IMR-90 (cell line): ENCODE data around the gene CASQ1. TPM values are rescaled to one million over a fixed set of nuclear protein-coding genes. Genes with fewer than 3 reads are reported as not detected.

Experiments used
- ATAC-seq: fragments of 200-7000 bp; cut with Tn5 transposase; 2 replicates; pipeline ENCODE4 v1.9.1; 2020; ENCODE audit warnings: low read depth, mild to moderate bottlenecking, moderate library complexity
- BruUV-seq: library from RNA; stranded (reverse); fragments of 400-500 nt; replicated peaks from 2 replicates; lab custom pipeline; 2021; lab: Mats Ljungman, UMichigan
- CTCF ChIA-PET: fragments of 300-600 bp; formaldehyde crosslinking; extraction: SDS; loops from one replicate; lab custom pipeline; 2021; ENCODE audit warnings: antibody characterized with exemption; lab: Yijun Ruan, JAX
- POLR2A ChIA-PET: fragments of 300-600 bp; sonication (Branson Sonifier 250); formaldehyde crosslinking; loops from one replicate; lab custom pipeline; 2022; ENCODE audit warnings: antibody characterized with exemption; ENCODE audit not compliant: unreplicated experiment; lab: Charles Lee
- DNase-seq: peaks from one replicate; pipeline ENCODE4 v3.0.0; 2013
- H2AFZ ChIP-seq: replicated peaks from 2 replicates; pipeline ENCODE3; 2013; ENCODE audit warnings: low read length, mild to moderate bottlenecking; ENCODE audit not compliant: poor library complexity
- H2AK5ac ChIP-seq: 2 replicates; pipeline ENCODE4 v1.6.1; 2013; ENCODE audit warnings: low read depth, low read length, inconsistent platforms
- H2AK9ac ChIP-seq: replicated peaks from 2 replicates; pipeline ENCODE3; 2013; ENCODE audit warnings: mild to moderate bottlenecking, low read depth, low read length, moderate library complexity; ENCODE audit not compliant: poor library complexity
- H2BK120ac ChIP-seq: 2 replicates; pipeline ENCODE4 v1.6.1; 2013; ENCODE audit warnings: low read depth, low read length, inconsistent platforms
- H2BK15ac ChIP-seq: 3 replicates; pipeline ENCODE4 v1.6.1; 2013; ENCODE audit warnings: low read depth, low read length, inconsistent platforms
- H2BK20ac ChIP-seq: 2 replicates; pipeline ENCODE4 v1.6.1; 2013; ENCODE audit warnings: low read depth, mild to moderate bottlenecking, inconsistent platforms, low read length, moderate library complexity
- H2BK5ac ChIP-seq: 2 replicates; pipeline ENCODE4 v1.6.1; 2013; ENCODE audit warnings: mild to moderate bottlenecking, low read depth, low read length, inconsistent platforms; ENCODE audit not compliant: poor library complexity, severe bottlenecking
- H3K14ac ChIP-seq: replicated peaks from 2 replicates; pipeline ENCODE4 v1.6.1; 2013; ENCODE audit warnings: low read depth, low read length, inconsistent platforms
- H3K18ac ChIP-seq: 2 replicates; pipeline ENCODE4 v1.6.1; 2013; ENCODE audit warnings: low read depth, low read length, control low read depth
- H3K23ac ChIP-seq: 2 replicates; pipeline ENCODE4 v1.6.1; 2013; ENCODE audit warnings: low read depth, low read length, inconsistent platforms
- H3K27ac ChIP-seq: 2 replicates; pipeline ENCODE4 v1.5.1; 2013; ENCODE audit warnings: mild to moderate bottlenecking, control low read depth, low read length; ENCODE audit not compliant: insufficient read depth
- H3K27me3 ChIP-seq: 2 replicates; pipeline ENCODE4 v1.6.1; 2013; ENCODE audit warnings: low read length; ENCODE audit not compliant: control insufficient read depth, insufficient read depth
- H3K36me3 ChIP-seq: 2 replicates; pipeline ENCODE4 v1.6.1; 2013; ENCODE audit warnings: low read length, mixed read lengths; ENCODE audit not compliant: control insufficient read depth, insufficient read depth
- H3K4ac ChIP-seq: 2 replicates; pipeline ENCODE4 v1.6.1; 2013; ENCODE audit warnings: low read depth, low read length, inconsistent platforms
- H3K4me1 ChIP-seq: 2 replicates; pipeline ENCODE4 v1.6.1; 2013; ENCODE audit warnings: low read length, mixed read lengths; ENCODE audit not compliant: control insufficient read depth, insufficient read depth
- H3K4me2 ChIP-seq: 2 replicates; pipeline ENCODE4 v1.6.1; 2013; ENCODE audit warnings: low read depth, mild to moderate bottlenecking, control low read depth, low read length, moderate library complexity
- H3K4me3 ChIP-seq: 2 replicates; pipeline ENCODE4 v1.5.1; 2013; ENCODE audit warnings: low read depth, mild to moderate bottlenecking, control low read depth, low read length, moderate library complexity; ENCODE audit not compliant: insufficient read depth
- H3K56ac ChIP-seq: 2 replicates; pipeline ENCODE4 v1.6.1; 2013; ENCODE audit warnings: low read length, inconsistent platforms; ENCODE audit not compliant: insufficient read depth; ENCODE audit errors: extremely low read depth
- H3K79me1 ChIP-seq, 2 experiments: 2 replicates each; pipeline ENCODE4 v1.6.1; 2013; ENCODE audit warnings: low read length in 2 of 2, inconsistent platforms in 1 of 2, low read depth in 1 of 2
- H3K9ac ChIP-seq: 2 replicates; pipeline ENCODE4 v1.6.1; 2013; ENCODE audit warnings: low read depth, low read length, control low read depth
- H3K9me1 ChIP-seq: 2 replicates; pipeline ENCODE4 v1.6.1; 2013; ENCODE audit warnings: low read length, inconsistent platforms; ENCODE audit not compliant: insufficient read depth
- H3K9me3 ChIP-seq: 2 replicates; pipeline ENCODE4 v1.6.1; 2013; ENCODE audit warnings: low read length; ENCODE audit not compliant: control insufficient read depth, insufficient read depth
- H4K20me1 ChIP-seq: 2 replicates; pipeline ENCODE4 v1.6.1; 2013; ENCODE audit warnings: low read length, inconsistent platforms; ENCODE audit not compliant: insufficient read depth
- H4K5ac ChIP-seq: 2 replicates; pipeline ENCODE4 v1.6.1; 2013; ENCODE audit warnings: mild to moderate bottlenecking, low read depth, low read length, control low read depth
- H4K8ac ChIP-seq, 2 experiments: 2 replicates each; pipeline ENCODE4 v1.6.1; 2013; ENCODE audit warnings: low read depth in 2 of 2, low read length in 2 of 2, control low read depth in 1 of 2, inconsistent platforms in 1 of 2
- H4K91ac ChIP-seq: 2 replicates; pipeline ENCODE4 v1.6.1; 2013; ENCODE audit warnings: low read depth, low read length, inconsistent platforms; ENCODE audit not compliant: insufficient read depth
- CEBPB ChIP-seq: IDR thresholded peaks from 2 replicates; pipeline ENCODE4 v1.6.1; 2012; ENCODE audit warnings: low read depth, low read length, improper control_type of control experiment
- CHD1 ChIP-seq: IDR thresholded peaks from 2 replicates; pipeline ENCODE4 v1.6.1; 2012; ENCODE audit warnings: low read depth, low read length, improper control_type of control experiment
- ELK1 ChIP-seq: fragments of 150-350 bp; IDR thresholded peaks from 2 replicates; pipeline ENCODE4 v1.6.1; 2016; ENCODE audit warnings: low read depth, mild to moderate bottlenecking, low read length, moderate library complexity, borderline replicate concordance
- FOS ChIP-seq: fragments of 150-350 bp; IDR thresholded peaks from 2 replicates; pipeline ENCODE4 v1.6.1; 2016; ENCODE audit warnings: low read depth, low read length
- MAFK ChIP-seq: IDR thresholded peaks from 2 replicates; pipeline ENCODE4 v1.6.1; 2012; ENCODE audit warnings: low read depth, low read length, improper control_type of control experiment
- MAZ ChIP-seq: IDR thresholded peaks from 2 replicates; pipeline ENCODE4 v1.6.1; 2012; ENCODE audit warnings: low read depth, mild to moderate bottlenecking, low read length, improper control_type of control experiment, moderate library complexity, borderline replicate concordance
- MXI1 ChIP-seq: IDR thresholded peaks from 2 replicates; pipeline ENCODE4 v1.6.1; 2012; ENCODE audit warnings: low read depth, mild to moderate bottlenecking, low read length, moderate library complexity, borderline replicate concordance
- POLR2A ChIP-seq: IDR thresholded peaks from 2 replicates; pipeline ENCODE4 v1.6.1; 2012; ENCODE audit warnings: mild to moderate bottlenecking, low read depth, low read length
- RAD21 ChIP-seq: IDR thresholded peaks from 2 replicates; pipeline ENCODE4 v1.6.1; 2012; ENCODE audit warnings: low read length, improper control_type of control experiment
- RCOR1 ChIP-seq: IDR thresholded peaks from 2 replicates; pipeline ENCODE4 v1.6.1; 2012; ENCODE audit warnings: mild to moderate bottlenecking, low read length, improper control_type of control experiment; ENCODE audit not compliant: insufficient replicate concordance
- RFX5 ChIP-seq: IDR thresholded peaks from 2 replicates; pipeline ENCODE4 v1.8.0; 2012; ENCODE audit warnings: low read depth, mild to moderate bottlenecking, low read length, moderate library complexity
- SMC3 ChIP-seq: fragments of 150-350 bp; IDR thresholded peaks from 2 replicates; pipeline ENCODE4 v1.6.1; 2016; ENCODE audit warnings: low read depth, mild to moderate bottlenecking, antibody characterized with exemption, low read length, moderate library complexity
- dilution Hi-C: fragments of 300-500 bp; cut with HindIII; formaldehyde crosslinking; loops from one replicate; pipeline ENCODE4 v1.14.3; 2018; ENCODE audit warnings: low sequenced_read_pairs; ENCODE audit not compliant: unreplicated experiment
- in situ Hi-C: fragments of 300-500 bp; cut with MboI; formaldehyde crosslinking; loops from 3 replicates; pipeline ENCODE4 v1.14.3; 2019; ENCODE audit warnings: low sequenced_read_pairs, inconsistent platforms, mixed read lengths
- intact Hi-C: fragments of 100-400 bp; cut with micrococcal nuclease; formaldehyde crosslinking; loops from 2 replicates; pipeline ENCODE4 v1.10.0; 2022
- polyA plus RNA-seq, 3 experiments: library from polyadenylated mRNA; depleted of rRNA; stranded (reverse); fragments of >200 nt; gene quantifications; 2 replicates each; pipeline ENCODE4 v1.2.3, GENCODE V29; 2012; ENCODE audit warnings: low replicate concordance in 1 of 3
- total RNA-seq: library from RNA; depleted of rRNA; stranded (reverse); fragments of >200 nt; gene quantifications from 2 replicates; pipeline ENCODE4 v1.2.3, GENCODE V29; 2012

The CASQ1 gene
- total and polyA plus RNA-seq, 2 of the 4 experiments (the other 2 are of a cell fraction): 0.18 to 0.21 TPM

DNA sequence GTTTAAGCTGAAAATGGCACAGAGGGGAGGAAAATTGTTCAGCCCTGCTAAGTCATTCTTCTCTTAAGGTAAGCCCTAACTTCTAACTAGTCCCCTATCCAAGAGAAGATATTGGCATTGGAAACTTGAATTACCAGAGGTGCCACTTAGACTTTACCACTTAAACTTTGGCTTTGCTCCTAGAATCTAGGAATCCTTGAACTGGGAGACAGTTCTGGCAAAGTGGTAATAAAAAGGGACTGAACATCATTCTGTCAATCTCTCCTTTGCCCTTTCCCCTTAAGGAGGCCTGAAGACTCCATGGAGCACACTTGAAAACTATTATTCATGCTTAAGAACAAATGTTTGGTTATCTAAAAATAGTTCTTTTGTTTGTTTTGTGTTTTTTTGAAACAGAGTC, 30.5 kb upstream of the CASQ1 start:
- Histone ChIP-seq H2BK20ac (no peak overlapping the region), H3K27me3 (peaks cover 41% of the 10 kb centered on the region), H3K79me1 (no peaks in the 10 kb centered on the region), H2AK5ac (no peak overlapping the region), H3K9ac (no peak overlapping the region), H3K4me1 (no peaks in the 10 kb centered on the region), H4K91ac (no peak overlapping the region), H3K14ac (no peak overlapping the region), H2BK15ac (no peak overlapping the region), H3K4me2 (no peak overlapping the region), H2BK5ac (no peak overlapping the region), H2AFZ (no peak overlapping the region), H3K27ac (no peak overlapping the region), H2AK9ac (no peak overlapping the region), H3K9me3 (no peaks in the 10 kb centered on the region), H3K36me3 (no peaks in the 10 kb centered on the region), H4K20me1 (no peaks in the 10 kb centered on the region), H3K23ac (no peak overlapping the region), H3K18ac (no peak overlapping the region), H2BK120ac (no peak overlapping the region), H4K8ac (no peak overlapping the region), H3K4ac (no peak overlapping the region), H4K5ac (no peak overlapping the region), H3K56ac (no peak overlapping the region), H3K4me3 (no peak overlapping the region), H3K9me1 (no peaks in the 10 kb centered on the region)
- POLR2A ChIA-PET: no interaction called here
- no TSS peak for BruUV-seq
- CTCF ChIA-PET: interaction anchor here (1.2 kb wide), 1 partner anchor 58 kb away, joined by 3 read pairs; no protein-coding TSS in a partner anchor
- TF ChIP-seq SMC3 (no peak), RCOR1 (no peak), MAFK (no peak), POLR2A (no peak), FOS (no peak), MXI1 (no peak), MAZ (no peak), ELK1 (no peak), RFX5 (no peak), CEBPB (no peak), RAD21 (no peak), CHD1 (no peak)
- ATAC-seq: no peak
- dilution Hi-C loops: no loop called here
- intact Hi-C loops: no loop called here
- in situ Hi-C loops: no loop called here
- no peak for DNase-seq
